K562 treated with DMSO at 1 percent for 12 hours (cell line): ENCODE measurements around the gene ZNF136. TPM values are rescaled to one million over a fixed set of nuclear protein-coding genes. Genes with fewer than 3 reads are reported as not detected.

ENCODE experiments used
- total RNA-seq: library from RNA; unstranded; fragments of 300-600 nt; gene quantifications from 2 replicates; pipeline ENCODE4 v1.2.3, GENCODE V29; 2022; ENCODE audit not compliant: insufficient read depth

Gene ZNF136
- 2.1 and 6.6 TPM in 2 replicates for total RNA-seq

DNA sequence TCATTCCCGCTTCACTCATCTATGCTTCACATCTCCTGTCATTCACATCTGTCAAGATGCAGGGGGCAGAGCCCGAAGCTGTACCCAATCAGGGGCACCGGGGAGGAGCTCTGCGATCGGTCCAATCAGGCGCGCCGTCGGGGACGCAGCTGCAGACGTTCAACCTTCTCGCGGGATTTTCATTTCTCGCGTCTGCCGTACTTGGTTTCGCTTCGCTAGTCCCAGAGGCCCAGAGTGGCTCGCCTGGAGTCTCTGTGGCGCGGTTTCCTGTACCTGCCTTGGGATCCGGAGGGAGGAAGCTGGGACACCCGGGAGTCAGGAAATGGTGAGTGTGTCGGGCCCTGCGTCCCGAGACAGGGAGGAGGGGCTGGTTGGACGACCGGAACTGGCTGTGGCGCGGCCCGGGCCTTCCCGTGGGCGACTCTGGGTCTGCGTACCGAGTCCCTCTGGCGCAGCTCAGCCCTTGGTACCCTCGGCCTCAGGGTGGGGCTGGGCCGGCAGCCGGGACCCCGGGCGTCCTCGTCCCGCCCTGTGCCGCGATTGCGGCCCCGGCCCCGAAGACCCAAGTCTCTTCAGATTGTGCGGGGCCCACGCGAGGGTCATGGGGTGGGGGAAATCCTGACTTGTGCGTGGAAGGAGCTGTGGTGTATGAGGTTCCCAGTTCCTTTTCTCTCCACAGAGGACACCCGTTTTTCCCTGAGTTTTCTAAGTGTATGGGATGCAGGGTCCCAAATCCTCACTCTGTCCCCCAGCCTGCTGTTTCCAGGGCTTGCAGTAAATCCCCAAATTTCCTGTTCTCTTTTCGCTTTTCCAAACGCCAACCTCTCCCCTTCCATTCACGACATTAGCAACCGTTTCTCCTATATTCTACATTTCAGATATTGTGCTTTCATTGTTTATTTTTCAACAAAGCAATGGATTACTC, at the start of gene ZNF136:
Gene ZNF136 (plus strand): TSS at position 215 of the 925 bp plus-strand sequence. CDS start 108 bp downstream, at position 323.

DNA sequence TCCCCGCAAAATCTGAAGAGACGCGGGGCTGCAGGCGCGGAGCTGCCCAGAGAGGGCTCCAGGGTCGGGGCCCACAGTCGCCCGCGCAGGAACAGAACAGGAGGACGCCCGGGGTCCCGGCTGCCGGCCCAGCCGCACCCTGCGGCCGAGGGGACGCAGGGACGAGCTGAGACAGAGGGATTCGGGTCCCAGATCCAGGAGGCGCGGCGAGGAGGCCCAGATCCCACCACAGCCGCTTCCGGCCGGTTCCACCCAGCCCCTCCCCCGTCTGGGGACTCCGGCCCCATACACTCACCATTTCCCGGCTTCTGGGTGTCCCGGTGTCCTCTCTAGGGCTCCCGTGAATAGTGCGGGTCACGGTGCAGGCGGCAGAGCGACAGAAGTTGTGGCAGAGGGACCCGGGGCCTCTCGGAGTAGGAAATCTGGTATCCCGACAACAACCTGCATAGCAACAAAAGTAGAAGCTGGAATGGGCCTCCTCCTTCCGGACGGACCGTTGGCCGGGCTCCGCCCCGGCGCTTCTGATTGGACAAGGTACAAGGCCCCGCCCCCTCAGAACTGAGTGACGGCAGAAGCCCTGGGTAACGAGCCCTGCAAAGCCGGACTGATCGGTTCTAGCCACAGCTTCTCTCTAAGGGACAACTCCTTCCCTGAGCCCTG, 22.9 kb upstream of the ZNF136 start, which contains the start of gene ZNF20:
Gene ZNF20 (minus strand): TSS at position 466 of the 660 bp plus-strand sequence. CDS start 168 bp downstream, at position 298.

DNA sequence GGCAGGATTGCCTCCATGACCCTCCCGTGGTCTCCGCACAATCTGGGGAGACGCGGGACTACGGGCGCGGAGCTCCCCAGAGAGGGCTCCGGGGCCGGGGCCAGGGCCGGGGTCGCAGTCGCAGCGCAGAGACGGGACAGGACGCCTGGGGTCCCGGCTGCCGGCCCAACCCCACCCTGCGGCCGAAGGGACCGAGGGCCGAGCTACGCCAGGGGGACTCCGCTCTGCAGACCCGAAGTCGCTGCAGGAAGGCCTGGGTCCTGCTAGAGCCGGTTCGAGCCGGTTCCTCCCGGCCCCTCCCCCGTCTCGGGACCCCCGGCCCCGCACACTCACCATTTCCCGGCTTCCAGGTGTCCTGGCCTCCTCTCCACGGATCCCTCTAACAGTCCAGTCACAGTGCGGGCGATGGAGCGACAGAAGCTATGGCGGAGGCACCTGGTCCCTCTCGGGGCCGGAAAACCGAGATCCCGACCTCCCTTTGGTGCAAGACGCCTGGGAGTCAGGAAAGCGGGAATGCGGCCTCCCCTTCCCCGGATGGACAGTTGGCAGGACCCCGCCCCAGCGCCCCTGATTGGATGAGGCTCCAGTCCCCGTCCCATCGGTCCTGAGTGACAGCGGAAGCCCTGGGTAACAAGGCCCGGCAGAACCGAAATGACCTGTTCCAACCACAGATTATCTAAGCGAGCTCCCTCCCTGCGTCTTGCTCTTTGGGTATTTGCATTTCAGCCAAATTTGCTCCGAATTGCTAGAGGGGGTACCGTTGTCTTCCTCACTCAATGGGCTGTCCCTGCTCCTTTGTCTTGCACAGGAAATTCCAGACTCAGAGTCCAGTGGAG, 6.5 kb upstream of the ZNF136 start, which contains the start of gene ZNF625:
Gene ZNF625 (minus strand): TSS at position 512 of the 836 bp plus-strand sequence. CDS start 176 bp downstream, at position 336.

Other genes starting within 250 kb of the ZNF136 start
- 3.3 and 9.9 TPM in 2 replicates for gene ZNF700, start 238.0 kb upstream of the ZNF136 start, total RNA-seq
- gene ZNF763, start 198.1 kb upstream of the ZNF136 start, total RNA-seq: not detected in 2 replicates
- 0.82 and 2.2 TPM in 2 replicates for gene ZNF433, start 127.4 kb upstream of the ZNF136 start, total RNA-seq
- 1.4 TPM in 1 of 2 replicates, not detected in the other for gene ZNF878, start 110.1 kb upstream of the ZNF136 start, total RNA-seq
- gene ZNF844, start 98.4 kb upstream of the ZNF136 start, total RNA-seq: 0.56 and 1.3 TPM in 2 replicates
- 1.3 and 1.9 TPM in 2 replicates for gene ZNF20, start 22.7 kb upstream of the ZNF136 start, total RNA-seq
- not detected in 2 replicates for gene ZNF625, start 6.4 kb upstream of the ZNF136 start, total RNA-seq
- 2.5 and 7.0 TPM in 2 replicates for gene ZNF44, start 131.8 kb downstream of the ZNF136 start, total RNA-seq
- gene ZNF563, start 170.5 kb downstream of the ZNF136 start, total RNA-seq: 0.86 and 2.8 TPM in 2 replicates
- 1.0 and 3.3 TPM in 2 replicates for gene ZNF442, start 202.6 kb downstream of the ZNF136 start, total RNA-seq
- 1.8 and 6.5 TPM in 2 replicates for gene ZNF799, start 238.2 kb downstream of the ZNF136 start, total RNA-seq